ENCODE data around the gene ADAMTS16.

The ADAMTS16 gene

DNA sequence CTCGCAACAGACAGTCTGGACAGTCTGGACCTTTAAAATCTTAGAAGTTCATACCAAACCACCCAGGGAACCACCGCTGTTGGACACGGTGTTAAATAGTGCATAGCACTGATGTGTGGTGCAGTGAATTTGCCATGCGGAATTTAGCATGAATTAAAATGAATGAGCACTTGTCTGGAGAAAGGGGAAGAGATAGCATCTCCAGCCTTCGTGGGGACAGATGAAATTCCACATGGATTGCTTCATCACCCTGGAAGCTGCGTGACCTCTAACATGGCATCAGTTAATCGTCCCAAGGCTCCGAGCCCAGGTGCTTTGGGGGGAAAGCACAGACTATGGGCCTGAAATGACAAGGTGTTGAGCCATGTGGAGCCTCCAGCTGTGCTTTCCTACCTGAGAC lies 91.4 kb downstream of the ADAMTS16 start:
- Mint-ChIP-seq H3K27ac (no peak overlapping the region), H3K9me3 (no peaks in the 10 kb centered on the region), H3K4me3 (no peak overlapping the region), H3K4me1 (no peaks in the 10 kb centered on the region), H3K27me3 (no peaks in the 10 kb centered on the region)
- DNase-seq, result no peak
- no peak for ATAC-seq

- DNase-seq (no peak), ATAC-seq (no peak)
- no peak overlapping the region for H3K4me3 Mint-ChIP-seq
- no peaks in the 10 kb centered on the region for H3K27me3 Mint-ChIP-seq
- no peaks in the 10 kb centered on the region for H3K9me3 Mint-ChIP-seq
- no peak overlapping the region for H3K27ac Mint-ChIP-seq
- H3K4me1 Mint-ChIP-seq, result no peaks in the 10 kb centered on the region
Observed at GRCh38 chr5:5234912-5235311, 94.8 kb downstream of the ADAMTS16 start.

DNA sequence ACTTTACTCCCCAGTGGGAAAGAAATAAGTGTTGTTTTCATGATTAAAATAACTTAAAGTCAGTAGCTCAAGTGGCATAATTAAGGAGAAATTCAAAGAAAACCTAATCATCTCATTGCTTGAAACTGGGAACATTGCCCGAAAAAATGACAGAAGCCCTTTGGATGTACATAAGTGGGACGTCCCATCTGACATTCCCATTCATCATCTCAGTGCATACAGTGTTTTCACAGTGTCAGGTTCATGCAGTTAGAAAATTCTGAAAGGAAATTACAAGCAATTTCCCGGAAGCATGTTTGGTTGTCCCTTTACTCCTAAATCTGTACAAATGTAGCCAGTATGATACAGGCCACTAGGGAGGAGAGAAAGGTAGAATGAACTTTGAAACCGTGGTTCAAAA lies 95.6 kb downstream of the ADAMTS16 start:
- Mint-ChIP-seq H3K4me1 (no peaks in the 10 kb centered on the region), H3K4me3 (no peak overlapping the region), H3K27me3 (no peaks in the 10 kb centered on the region), H3K27ac (no peak overlapping the region), H3K9me3 (no peaks in the 10 kb centered on the region)
- no peak for ATAC-seq
- no peak for DNase-seq

- Mint-ChIP-seq H3K4me1 (no peaks in the 10 kb centered on the region), H3K27ac (peak overlapping the region in 1 of 2 donors; percentile 59), H3K27me3 (peaks cover under 1% of the 10 kb centered on the region), H3K4me3 (no peak overlapping the region), H3K9me3 (no peaks in the 10 kb centered on the region)
- no peak for DNase-seq
- no peak for ATAC-seq
Observed at GRCh38 chr5:5239191-5239590, 99.1 kb downstream of the ADAMTS16 start.

DNA sequence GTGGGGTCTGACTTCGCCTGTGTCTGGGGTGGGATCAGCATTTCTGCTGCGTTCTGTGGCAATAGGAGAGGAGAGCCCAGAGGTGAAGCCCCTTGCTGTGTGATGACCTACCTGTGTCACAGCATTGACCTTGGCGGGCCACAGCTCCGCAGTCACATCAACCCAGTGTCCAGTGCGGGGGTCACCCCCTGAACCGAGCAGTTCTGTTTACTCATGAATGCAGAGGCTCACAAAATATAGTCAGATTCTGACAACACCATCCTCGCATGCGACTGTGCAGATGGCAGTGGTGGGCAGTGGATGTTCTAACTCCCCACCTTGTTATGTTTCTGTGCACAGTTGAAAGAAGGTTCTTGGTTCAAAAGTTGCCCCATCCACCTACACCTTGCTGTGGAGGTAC lies 100.1 kb downstream of the ADAMTS16 start:
- DNase-seq, result no peak
- no peaks in the 10 kb centered on the region for H3K4me1 Mint-ChIP-seq
- no peak overlapping the region for H3K27ac Mint-ChIP-seq
- H3K4me3 Mint-ChIP-seq, result no peak overlapping the region
- no peaks in the 10 kb centered on the region for H3K9me3 Mint-ChIP-seq
- ATAC-seq, result no peak
- peaks cover 9% of the 10 kb centered on the region for H3K27me3 Mint-ChIP-seq

- H3K9me3 Mint-ChIP-seq, result no peaks in the 10 kb centered on the region
- DNase-seq (no peak), ATAC-seq (no peak)
- peaks cover 9% of the 10 kb centered on the region for H3K27me3 Mint-ChIP-seq
- no peaks in the 10 kb centered on the region for H3K4me1 Mint-ChIP-seq
- H3K4me3 Mint-ChIP-seq, result no peak overlapping the region
- no peak overlapping the region for H3K27ac Mint-ChIP-seq
Observed at GRCh38 chr5:5242056-5242455, 101.9 kb downstream of the ADAMTS16 start.

- no peak overlapping the region for H3K27ac Mint-ChIP-seq
- no peaks in the 10 kb centered on the region for H3K4me1 Mint-ChIP-seq
- H3K27me3 Mint-ChIP-seq, result peaks cover 9% of the 10 kb centered on the region
- peaks cover 0 to 6% of the 10 kb centered on the region in 2 donors for H3K9me3 Mint-ChIP-seq
- no peak overlapping the region for H3K4me3 Mint-ChIP-seq
- no peak for DNase-seq
- no peak for ATAC-seq
Observed at GRCh38 chr5:5246736-5247135, 106.6 kb downstream of the ADAMTS16 start.

GRCh38 chr5:5250758-5251157 lies 110.6 kb downstream of the ADAMTS16 start:
- ATAC-seq (no peak), DNase-seq (no peak)
- no peaks in the 10 kb centered on the region for H3K4me1 Mint-ChIP-seq

DNA sequence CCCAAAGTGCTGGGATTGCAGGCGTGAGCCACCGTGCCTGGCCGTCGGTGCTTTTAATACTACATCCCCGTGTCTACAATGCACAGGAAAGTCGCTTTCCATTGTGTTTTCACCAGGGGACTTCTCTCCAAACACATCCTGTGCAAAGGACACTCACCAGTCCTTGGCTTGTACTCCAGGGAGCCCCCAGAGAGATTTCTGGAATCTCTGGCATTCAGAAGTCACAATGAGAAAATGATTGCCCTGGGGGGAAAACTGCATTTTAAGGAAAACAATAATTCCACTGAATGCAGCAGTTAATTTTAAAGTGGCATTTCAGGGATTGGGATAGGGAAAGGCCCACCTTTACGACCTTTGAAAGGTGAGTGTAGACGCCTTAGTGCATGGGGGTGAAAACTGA lies 112.0 kb downstream of the ADAMTS16 start:
- Mint-ChIP-seq H3K27me3 (no peaks in the 10 kb centered on the region), H3K9me3 (peaks cover 9 to 17% of the 10 kb centered on the region in 2 donors), H3K27ac (no peak overlapping the region), H3K4me3 (no peak overlapping the region), H3K4me1 (no peaks in the 10 kb centered on the region)
- ATAC-seq (no peak), DNase-seq (no peak)

More at GRCh38 chr5:5250758-5251157, 110.6 kb downstream of the ADAMTS16 start:
- H3K4me3 Mint-ChIP-seq, result no peak overlapping the region
- no peaks in the 10 kb centered on the region for H3K27me3 Mint-ChIP-seq
- H3K27ac Mint-ChIP-seq, result no peak overlapping the region
- H3K9me3 Mint-ChIP-seq, result peaks cover 9 to 17% of the 10 kb centered on the region in 2 donors

GRCh38 chr5:5257353-5257752 lies 117.2 kb downstream of the ADAMTS16 start:
- no peaks in the 10 kb centered on the region for H3K4me1 Mint-ChIP-seq
- no peak for DNase-seq
- no peak overlapping the region for H3K27ac Mint-ChIP-seq
- no peak for ATAC-seq
- peaks cover 9 to 11% of the 10 kb centered on the region in 2 donors for H3K9me3 Mint-ChIP-seq
- no peak overlapping the region for H3K4me3 Mint-ChIP-seq
- no peaks in the 10 kb centered on the region for H3K27me3 Mint-ChIP-seq

DNA sequence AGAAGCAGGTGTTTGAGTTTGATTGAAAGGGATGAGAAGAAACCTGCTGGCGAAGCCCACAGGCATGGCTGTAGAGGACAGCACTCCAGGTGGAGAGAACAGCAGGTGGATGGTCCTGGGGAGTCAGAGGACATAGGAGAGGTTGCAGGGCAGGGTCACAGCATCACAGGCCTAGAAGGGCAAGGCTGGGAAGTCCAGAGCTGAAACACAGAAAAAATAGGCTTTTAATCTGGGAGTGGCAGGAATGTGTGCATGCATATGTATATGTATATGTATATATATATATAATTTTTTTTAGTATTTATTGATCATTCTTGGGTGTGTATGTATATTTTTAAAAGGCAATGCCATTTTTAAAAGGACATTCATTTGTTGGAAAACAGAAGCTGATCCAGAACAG lies 118.4 kb downstream of the ADAMTS16 start:
- peaks cover 7 to 9% of the 10 kb centered on the region in 2 donors for H3K9me3 Mint-ChIP-seq
- no peak overlapping the region for H3K27ac Mint-ChIP-seq

GRCh38 chr5:5264727-5265126 lies 124.6 kb downstream of the ADAMTS16 start:
- Mint-ChIP-seq H3K4me1 (no peaks in the 10 kb centered on the region), H3K27me3 (no peaks in the 10 kb centered on the region), H3K4me3 (no peak overlapping the region), H3K9me3 (peaks cover 0 to 23% of the 10 kb centered on the region in 2 donors), H3K27ac (no peak overlapping the region)
- DNase-seq (no peak), ATAC-seq (no peak)

More for the DNA sequence above, 118.4 kb downstream of the ADAMTS16 start:
- Mint-ChIP-seq H3K4me3 (no peak overlapping the region), H3K27me3 (no peaks in the 10 kb centered on the region), H3K4me1 (no peaks in the 10 kb centered on the region)
- DNase-seq (no peak), ATAC-seq (no peak)

DNA sequence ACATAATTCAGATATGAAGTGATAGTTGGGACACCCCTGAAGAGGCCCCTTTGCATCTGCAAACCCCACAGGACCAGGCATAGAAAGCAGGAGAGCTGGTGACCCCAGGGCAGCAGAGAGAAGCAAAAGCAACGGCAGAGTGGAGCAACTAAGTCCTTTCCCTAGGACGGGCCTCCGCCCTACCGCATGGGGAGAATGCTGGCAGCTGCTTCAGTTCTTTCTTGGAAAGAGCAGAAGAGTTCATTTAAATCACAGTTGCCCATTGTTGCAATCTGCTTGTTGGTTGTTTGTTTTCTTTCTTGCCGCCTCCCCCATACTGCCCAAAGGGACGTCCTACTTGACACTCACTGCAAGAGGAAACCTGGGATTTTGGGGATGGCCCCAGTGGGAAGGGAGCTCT lies 126.2 kb downstream of the ADAMTS16 start:
- H3K27me3 Mint-ChIP-seq, result no peaks in the 10 kb centered on the region
- no peaks in the 10 kb centered on the region for H3K4me1 Mint-ChIP-seq
- ATAC-seq, result no peak
- peaks cover 0 to 28% of the 10 kb centered on the region in 2 donors for H3K9me3 Mint-ChIP-seq
- H3K4me3 Mint-ChIP-seq, result no peak overlapping the region
- no peak overlapping the region for H3K27ac Mint-ChIP-seq
- DNase-seq, result no peak

DNA sequence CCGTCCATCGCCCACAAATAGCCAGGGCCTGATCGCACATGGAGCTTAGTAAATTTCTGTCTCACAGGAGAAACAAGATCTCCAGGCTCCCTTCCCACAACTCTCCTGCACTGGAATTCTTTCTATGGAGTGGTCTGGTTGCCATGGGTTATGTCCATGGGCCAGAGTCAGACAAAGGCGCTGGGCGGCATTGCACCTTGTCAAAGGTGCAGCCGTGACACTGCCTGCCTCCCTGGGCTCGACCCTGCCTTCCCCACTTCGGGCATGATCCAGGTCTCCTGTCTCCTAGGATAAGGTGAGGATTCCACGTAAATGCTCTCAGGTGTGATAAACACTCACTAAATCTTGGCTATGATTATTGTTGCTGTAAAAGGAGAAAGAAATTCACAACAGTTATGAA lies 130.0 kb downstream of the ADAMTS16 start:
- peaks cover 0 to 24% of the 10 kb centered on the region in 2 donors for H3K9me3 Mint-ChIP-seq
- no peak for DNase-seq
- no peak overlapping the region for H3K27ac Mint-ChIP-seq
- no peak overlapping the region for H3K4me3 Mint-ChIP-seq
- no peak for ATAC-seq
- H3K27me3 Mint-ChIP-seq, result no peaks in the 10 kb centered on the region
- no peaks in the 10 kb centered on the region for H3K4me1 Mint-ChIP-seq

GRCh38 chr5:5270958-5271785 lies 131.0 kb downstream of the ADAMTS16 start:
- Mint-ChIP-seq H3K9me3 (peaks cover 0 to 25% of the 10 kb centered on the region in 2 donors), H3K4me1 (no peaks in the 10 kb centered on the region), H3K27ac (no peak overlapping the region), H3K4me3 (no peak overlapping the region), H3K27me3 (no peaks in the 10 kb centered on the region)
- DNase-seq (no peak), ATAC-seq (no peak)

- H3K9me3 Mint-ChIP-seq, result peaks cover 0 to 28% of the 10 kb centered on the region in 2 donors
- ATAC-seq, result no peak
- no peak for DNase-seq
- no peaks in the 10 kb centered on the region for H3K27me3 Mint-ChIP-seq
- H3K4me1 Mint-ChIP-seq, result no peaks in the 10 kb centered on the region
- H3K27ac Mint-ChIP-seq, result no peak overlapping the region
- H3K4me3 Mint-ChIP-seq, result no peak overlapping the region
Observed at GRCh38 chr5:5271786-5272321, 131.7 kb downstream of the ADAMTS16 start.

All from stimulated activated naive CD8-positive, alpha-beta T cell treated with anti-CD3 and anti-CD28 coated beads, Interleukin-15, amount 100 ng/mL, for 72 hours (primary cell).